Raji (cell line): ENCODE measurements around the gene NOC3L.

Source experiments
- POLR2A ChIP-seq: IDR thresholded peaks from 2 replicates; pipeline ENCODE4 v1.6.1; 2011; ENCODE audit warnings: low read depth, low read length, control low read depth; ENCODE audit not compliant: insufficient read depth

Gene NOC3L

GRCh38 chr10:94328613-94329012 is 34.1 kb downstream of the NOC3L start:
- TF ChIP-seq POLR2A: no peak

- TF ChIP-seq POLR2A: no peak
Measured at GRCh38 chr10:94327649-94328048, 35.1 kb downstream of the NOC3L start.

GRCh38 chr10:94324609-94325233 is 38.0 kb downstream of the NOC3L start:
- no peak for TF ChIP-seq POLR2A

- TF ChIP-seq POLR2A: no peak
Measured at GRCh38 chr10:94320285-94320914, 42.3 kb downstream of the NOC3L start.

- TF ChIP-seq POLR2A: no peak
Measured at GRCh38 chr10:94316560-94316959, 46.2 kb downstream of the NOC3L start.

- TF ChIP-seq POLR2A: no peak
Measured at GRCh38 chr10:94315975-94316464, 46.7 kb downstream of the NOC3L start.

- TF ChIP-seq POLR2A: no peak
Measured at GRCh38 chr10:94315024-94315451, 47.7 kb downstream of the NOC3L start.

GRCh38 chr10:94310369-94310768 is 52.4 kb downstream of the NOC3L start:
- TF ChIP-seq POLR2A: no peak

- TF ChIP-seq POLR2A: no peak
Measured at GRCh38 chr10:94308866-94309265, 53.9 kb downstream of the NOC3L start.

- TF ChIP-seq POLR2A: no peak
Measured at GRCh38 chr10:94307046-94307615, 55.6 kb downstream of the NOC3L start.

- TF ChIP-seq POLR2A: no peak
Measured at GRCh38 chr10:94303929-94304328, 58.8 kb downstream of the NOC3L start.

GRCh38 chr10:94300042-94300441 is 62.7 kb downstream of the NOC3L start:
- no peak for TF ChIP-seq POLR2A

GRCh38 chr10:94299417-94299816 is 63.3 kb downstream of the NOC3L start:
- TF ChIP-seq POLR2A: no peak

GRCh38 chr10:94294168-94294567 is 68.6 kb downstream of the NOC3L start:
- no peak for TF ChIP-seq POLR2A

GRCh38 chr10:94293354-94293753 is 69.4 kb downstream of the NOC3L start:
- TF ChIP-seq POLR2A: no peak

- no peak for TF ChIP-seq POLR2A
Measured at GRCh38 chr10:94292434-94293090, 70.2 kb downstream of the NOC3L start.
